Suprapubic skin (tissue), 4 donors: ENCODE data around the gene ZNF213. TPM values are rescaled to one million over a fixed set of nuclear protein-coding genes. Genes with fewer than 3 reads are reported as not detected.
"Not testable (repeated sequence)": the region's sequence is repeated elsewhere in the genome, so short reads cannot be mapped to it uniquely, and the experiment has no call there.

Source experiments
- DNase-seq, 2 donors: peaks; one replicate each; pipeline ENCODE4 v3.0.0-alpha.2; 2019; ENCODE audit warnings: low spot score in 2 of 2
- H3K27ac ChIP-seq: fragments of 200-600 bp; sonication (generic); one replicate; pipeline ENCODE4 v1.5.1; 2019
- H3K27me3 ChIP-seq: fragments of 200-600 bp; sonication (generic); one replicate; pipeline ENCODE4 v1.5.1; 2019
- H3K36me3 ChIP-seq: fragments of 200-600 bp; sonication (generic); one replicate; pipeline ENCODE4 v1.5.1; 2019
- H3K4me1 ChIP-seq: fragments of 200-600 bp; sonication (generic); one replicate; pipeline ENCODE4 v1.5.1; 2019
- H3K4me3 ChIP-seq: fragments of 200-600 bp; sonication (generic); one replicate; pipeline ENCODE4 v1.5.1; 2019; ENCODE audit warnings: mild to moderate bottlenecking
- H3K9me3 ChIP-seq: fragments of 200-600 bp; sonication (generic); one replicate; pipeline ENCODE4 v1.5.1; 2019
- EP300 ChIP-seq: sonication (generic); formaldehyde crosslinking; IDR thresholded peaks from one replicate; pipeline ENCODE4 v1.6.1; 2017; ENCODE audit warnings: antibody characterized with exemption
- POLR2A ChIP-seq, 2 donors: fragments of 450-650 bp; IDR thresholded peaks; one replicate each; pipeline ENCODE4 v1.6.1; 2017; ENCODE audit warnings: antibody characterized with exemption in 2 of 2, mild to moderate bottlenecking in 2 of 2, moderate library complexity in 2 of 2
- POLR2AphosphoS5 ChIP-seq, 3 donors: sonication (generic); formaldehyde crosslinking; IDR thresholded peaks; one replicate each; pipeline ENCODE4 v1.6.1; 2017; ENCODE audit warnings: antibody characterized with exemption in 3 of 3
- WGBS: methylation state at CpG from one replicate; pipeline ENCODE4 v1.1.5; 2018; 5-methylcytosine and 5-hydroxymethylcytosine counted together
- total RNA-seq, 4 donors: library from RNA; depleted of rRNA; stranded (reverse); fragments of >200 nt; gene quantifications; one replicate each; pipeline ENCODE4 v1.1.0, GENCODE V29; 2016
- TF ChIP-seq, protein P1 (sequence below), 2 donors: fragments of 200-600 bp in 1 of 2; fragments of 450-650 bp in 1 of 2; sonication (generic) in 1 of 2; IDR thresholded peaks; one replicate each; pipeline ENCODE4 v1.5.1; 2016 to 2019; ENCODE audit warnings: antibody characterized with exemption in 2 of 2, mild to moderate bottlenecking in 1 of 2, moderate library complexity in 1 of 2

Gene ZNF213
- total RNA-seq, 4 donors from 2014 or later, result 14.0 to 18.0 (median 16.4) TPM

DNA sequence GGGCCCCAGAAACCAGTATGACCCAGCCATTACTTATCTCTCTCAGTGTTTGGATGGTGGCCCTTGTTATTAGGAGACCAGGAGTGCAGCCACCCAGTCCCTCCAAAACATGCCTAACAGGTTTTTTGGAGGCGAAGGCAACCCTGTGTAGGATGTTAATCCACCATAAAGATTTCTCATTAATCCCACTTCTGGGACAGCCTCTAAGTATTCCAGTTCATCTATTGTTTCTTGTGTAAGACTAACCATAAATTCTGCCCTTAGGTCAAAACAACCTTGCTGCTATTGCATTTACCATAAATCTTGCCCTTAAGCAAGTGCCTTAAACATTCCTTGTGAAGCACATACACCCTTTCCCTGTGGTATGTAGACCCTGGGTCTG lies 31.7 kb downstream of the ZNF213 start:
- 30% methylated on average over 1 of the region's 1 CpG for WGBS
- H3K4me1 ChIP-seq, result peaks cover 21% of the 10 kb centered on the region
- no peak overlapping the region for H3K27ac ChIP-seq
- H3K9me3 ChIP-seq, result no peaks in the 10 kb centered on the region
- H3K4me3 ChIP-seq, result no peak overlapping the region
- no peaks in the 10 kb centered on the region for H3K36me3 ChIP-seq
- no peak for DNase-seq
- TF ChIP-seq, protein P1, sequence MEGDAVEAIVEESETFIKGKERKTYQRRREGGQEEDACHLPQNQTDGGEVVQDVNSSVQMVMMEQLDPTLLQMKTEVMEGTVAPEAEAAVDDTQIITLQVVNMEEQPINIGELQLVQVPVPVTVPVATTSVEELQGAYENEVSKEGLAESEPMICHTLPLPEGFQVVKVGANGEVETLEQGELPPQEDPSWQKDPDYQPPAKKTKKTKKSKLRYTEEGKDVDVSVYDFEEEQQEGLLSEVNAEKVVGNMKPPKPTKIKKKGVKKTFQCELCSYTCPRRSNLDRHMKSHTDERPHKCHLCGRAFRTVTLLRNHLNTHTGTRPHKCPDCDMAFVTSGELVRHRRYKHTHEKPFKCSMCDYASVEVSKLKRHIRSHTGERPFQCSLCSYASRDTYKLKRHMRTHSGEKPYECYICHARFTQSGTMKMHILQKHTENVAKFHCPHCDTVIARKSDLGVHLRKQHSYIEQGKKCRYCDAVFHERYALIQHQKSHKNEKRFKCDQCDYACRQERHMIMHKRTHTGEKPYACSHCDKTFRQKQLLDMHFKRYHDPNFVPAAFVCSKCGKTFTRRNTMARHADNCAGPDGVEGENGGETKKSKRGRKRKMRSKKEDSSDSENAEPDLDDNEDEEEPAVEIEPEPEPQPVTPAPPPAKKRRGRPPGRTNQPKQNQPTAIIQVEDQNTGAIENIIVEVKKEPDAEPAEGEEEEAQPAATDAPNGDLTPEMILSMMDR (IDR thresholded peaks at IDR 0.05), result no peak
- TF ChIP-seq EP300 (no peak), POLR2AphosphoS5 (IDR thresholded peaks at IDR 0.05) (no peak), POLR2A (IDR thresholded peaks at IDR 0.05) (no peak)
- H3K27me3 ChIP-seq, result peaks cover 36% of the 10 kb centered on the region

GRCh38 chr16:3168729-3169128 lies 33.9 kb downstream of the ZNF213 start:
- not testable (repeated sequence) for H3K36me3 ChIP-seq, H3K9me3 ChIP-seq, H3K4me3 ChIP-seq, H3K27ac ChIP-seq, DNase-seq
- WGBS, result 58% methylated on average over 7 of the region's 7 CpGs
- peaks cover 28% of the 10 kb centered on the region for H3K4me1 ChIP-seq
- peaks cover 59% of the 10 kb centered on the region for H3K27me3 ChIP-seq

GRCh38 chr16:3170440-3171180 lies 35.8 kb downstream of the ZNF213 start:
- no peak for DNase-seq
- H3K9me3 ChIP-seq, result no peaks in the 10 kb centered on the region
- H3K4me1 ChIP-seq, result peaks cover 39% of the 10 kb centered on the region
- no peaks in the 10 kb centered on the region for H3K36me3 ChIP-seq
- TF ChIP-seq POLR2AphosphoS5 (IDR thresholded peaks at IDR 0.05) (no peak), POLR2A (IDR thresholded peaks at IDR 0.05) (no peak), EP300 (no peak)
- TF ChIP-seq, protein P1 (IDR thresholded peaks at IDR 0.05), result no peak
- H3K4me3 ChIP-seq, result peak overlapping the region; percentile 17
- peaks cover 77% of the 10 kb centered on the region for H3K27me3 ChIP-seq
- WGBS, result 2% methylated on average over 40 of the region's 53 CpGs
- no peak overlapping the region for H3K27ac ChIP-seq

DNA sequence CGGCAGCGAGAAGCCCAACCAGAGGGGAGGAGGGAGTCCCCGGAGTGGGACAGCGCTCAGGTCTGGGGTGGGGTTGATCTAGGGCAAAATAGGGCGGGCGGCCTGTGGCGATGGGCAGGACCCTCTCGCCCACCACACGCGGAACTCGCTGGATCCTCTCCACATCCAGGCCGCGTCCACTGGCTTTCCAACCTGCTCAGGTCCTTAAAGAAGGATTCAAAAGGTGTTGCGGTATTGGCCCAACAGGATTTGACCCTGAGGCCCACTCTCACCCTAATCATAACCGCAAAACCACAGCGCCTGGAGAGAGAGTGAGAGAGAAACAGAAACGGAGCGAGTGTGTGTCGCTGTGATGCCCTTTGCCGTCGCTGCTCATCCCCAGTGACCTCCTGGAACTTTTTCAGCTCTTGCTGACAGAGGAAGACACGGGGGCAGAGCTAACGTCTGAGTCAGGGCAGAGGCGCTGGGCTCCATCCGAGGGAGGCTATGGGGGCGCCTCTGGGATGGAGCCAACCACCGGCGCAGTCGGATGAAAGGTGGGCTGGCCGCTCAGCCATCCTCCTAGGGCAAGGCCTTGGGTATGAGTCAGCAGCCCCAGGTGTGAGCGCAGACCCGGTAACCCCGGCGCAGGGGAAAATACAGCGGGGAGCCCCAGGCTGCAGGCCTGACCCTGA lies 36.5 kb downstream of the ZNF213 start:
- H3K27me3 ChIP-seq, result peaks cover 84% of the 10 kb centered on the region
- whole genome bisulfite sequencing, result 11% methylated on average over 13 of the region's 35 CpGs
- H3K4me1 ChIP-seq, result peaks cover 35% of the 10 kb centered on the region
- H3K27ac ChIP-seq, result no peak overlapping the region
- TF ChIP-seq POLR2AphosphoS5 (IDR thresholded peaks at IDR 0.05) (no peak), POLR2A (IDR thresholded peaks at IDR 0.05) (no peak), EP300 (no peak)
- TF ChIP-seq, protein P1 (IDR thresholded peaks at IDR 0.05), result no peak
- peak overlapping the region; percentile 17 for H3K4me3 ChIP-seq
- no peak for DNase-seq
- H3K36me3 ChIP-seq, result no peaks in the 10 kb centered on the region
- H3K9me3 ChIP-seq, result no peaks in the 10 kb centered on the region

DNA sequence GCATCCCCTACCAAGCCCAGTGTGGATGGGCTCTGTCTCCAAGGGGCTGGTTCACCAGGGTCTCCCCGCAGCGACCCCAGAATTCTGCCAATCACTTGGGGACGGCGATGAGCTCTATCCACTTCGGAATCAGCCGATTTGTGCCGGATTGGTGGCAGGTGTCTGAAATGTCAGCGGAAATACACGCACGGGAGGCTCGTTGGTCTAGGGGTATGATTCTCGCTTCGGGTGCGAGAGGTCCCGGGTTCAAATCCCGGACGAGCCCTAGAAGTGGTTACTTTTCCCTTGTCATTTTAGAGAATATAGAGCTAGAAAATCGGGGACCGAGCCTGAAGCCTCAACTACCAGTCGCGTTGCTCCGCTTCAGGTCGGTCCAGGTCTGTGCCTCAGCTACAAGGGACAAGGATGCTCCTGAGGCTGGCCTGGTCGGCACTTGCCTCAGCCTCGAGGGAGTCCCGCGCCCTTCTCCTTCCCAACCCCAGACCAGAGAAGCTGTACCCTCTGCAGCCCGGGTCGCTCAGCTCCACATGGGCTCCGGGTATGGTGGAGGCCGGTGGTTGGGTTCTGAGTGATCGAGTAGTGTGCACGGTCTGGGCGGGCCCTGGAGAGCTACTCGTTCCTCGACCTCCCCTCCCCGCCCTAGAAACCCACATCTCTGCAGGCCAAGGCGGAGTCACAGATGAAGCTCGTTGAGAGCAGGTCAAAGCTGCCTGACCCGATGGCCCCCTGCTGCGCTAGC lies 37.2 kb downstream of the ZNF213 start:
- 13% methylated on average over 19 of the region's 41 CpGs for WGBS
- Histone ChIP-seq H3K9me3 (no peaks in the 10 kb centered on the region), H3K4me3 (no peak overlapping the region), H3K27ac (no peak overlapping the region), H3K36me3 (no peaks in the 10 kb centered on the region), H3K4me1 (peaks cover 35% of the 10 kb centered on the region), H3K27me3 (peaks cover 92% of the 10 kb centered on the region)
- TF ChIP-seq POLR2AphosphoS5 (IDR thresholded peaks at IDR 0.05) (no peak), EP300 (no peak), POLR2A (IDR thresholded peaks at IDR 0.05) (no peak)
- TF ChIP-seq, protein P1 (IDR thresholded peaks at IDR 0.05), result no peak
- no peak for DNase-seq
